Sigmoid colon (tissue), 7 donors: ENCODE results near the gene MAD1L1. TPM values are rescaled to one million over a fixed set of nuclear protein-coding genes. Genes with fewer than 3 reads are reported as not detected.

Experiments
- DNase-seq: peaks from one replicate; pipeline ENCODE4 v3.0.0-alpha.2; 2019
- H3K27ac ChIP-seq, 4 donors: fragments of 200-600 bp; sonication (generic); one replicate each; pipeline ENCODE4 v1.5.1; 2016 to 2019; ENCODE audit warnings: mild to moderate bottlenecking in 1 of 4
- H3K27me3 ChIP-seq, 3 donors: fragments of 200-600 bp; sonication (generic); one replicate each; pipeline ENCODE4 v1.5.1; 2019; ENCODE audit warnings: mild to moderate bottlenecking in 1 of 3
- H3K36me3 ChIP-seq, 4 donors: fragments of 200-600 bp; sonication (generic); one replicate each; pipeline ENCODE4 v1.5.1; 2016 to 2019
- H3K4me1 ChIP-seq, 4 donors: fragments of 200-600 bp; sonication (generic); one replicate each; pipeline ENCODE4 v1.5.1; 2017 to 2019
- H3K4me3 ChIP-seq, 4 donors: fragments of 200-600 bp; sonication (generic); one replicate each; pipeline ENCODE4 v1.5.1; 2017 to 2019; ENCODE audit warnings: mild to moderate bottlenecking in 2 of 4, moderate library complexity in 1 of 4
- H3K9me3 ChIP-seq, 4 donors: fragments of 200-600 bp in 3 of 4; sonication (generic) in 3 of 4; one replicate each; pipeline versions ENCODE4 v1.5.1 to v1.6.1; 2013 to 2019
- EP300 ChIP-seq, 4 donors: sonication (generic); formaldehyde crosslinking; IDR thresholded peaks; one replicate each; pipeline ENCODE4 v1.6.1; 2017; ENCODE audit warnings: antibody characterized with exemption in 4 of 4
- POLR2A ChIP-seq, 2 donors: fragments of 450-650 bp; IDR thresholded peaks; one replicate each; pipeline ENCODE4 v1.6.1; 2016; ENCODE audit warnings: antibody characterized with exemption in 2 of 2, mild to moderate bottlenecking in 2 of 2, moderate library complexity in 2 of 2
- POLR2AphosphoS5 ChIP-seq, 4 donors: sonication (generic); formaldehyde crosslinking; IDR thresholded peaks; one replicate each; pipeline ENCODE4 v1.6.1; 2017; ENCODE audit warnings: antibody characterized with exemption in 4 of 4
- WGBS, 2 donors: extraction: QIAGEN DNeasy Blood & Tissue Kit; methylation state at CpG; one replicate each; pipeline ENCODE4 v1.1.7; 2013; 5-methylcytosine and 5-hydroxymethylcytosine counted together
- intact Hi-C: fragments of 100-400 bp; cut with DNase I; formaldehyde crosslinking; loops from one replicate; pipeline ENCODE4 v1.15.1; 2023
- polyA plus RNA-seq, 3 donors: library from polyadenylated mRNA; stranded (reverse); fragments of 200-250 nt; gene quantifications; one replicate each; pipeline ENCODE4 v1.2.3, GENCODE V29; 2013
- total RNA-seq, 4 donors: library from RNA; depleted of rRNA; stranded (reverse); fragments of >200 nt; gene quantifications; one replicate each; pipeline ENCODE4 v1.1.0, GENCODE V29; 2016
- TF ChIP-seq, protein P1 (sequence below), 4 experiments: fragments of 450-650 bp in 3 of 4; fragments of 200-600 bp in 1 of 4; IDR thresholded peaks; one replicate each; pipeline ENCODE4 v1.5.1; 2016 to 2019; ENCODE audit warnings: antibody characterized with exemption in 4 of 4, mild to moderate bottlenecking in 3 of 4, moderate library complexity in 2 of 4
- donor health status: healthy with polysubstance abuse.
- donor health status: Bipolar disorder and iron deficiency.
- donor health status: healthy.

MAD1L1 gene
- total and polyA plus RNA-seq, 7 donors: 10.2 to 38.4 (median 20.6) TPM

DNA sequence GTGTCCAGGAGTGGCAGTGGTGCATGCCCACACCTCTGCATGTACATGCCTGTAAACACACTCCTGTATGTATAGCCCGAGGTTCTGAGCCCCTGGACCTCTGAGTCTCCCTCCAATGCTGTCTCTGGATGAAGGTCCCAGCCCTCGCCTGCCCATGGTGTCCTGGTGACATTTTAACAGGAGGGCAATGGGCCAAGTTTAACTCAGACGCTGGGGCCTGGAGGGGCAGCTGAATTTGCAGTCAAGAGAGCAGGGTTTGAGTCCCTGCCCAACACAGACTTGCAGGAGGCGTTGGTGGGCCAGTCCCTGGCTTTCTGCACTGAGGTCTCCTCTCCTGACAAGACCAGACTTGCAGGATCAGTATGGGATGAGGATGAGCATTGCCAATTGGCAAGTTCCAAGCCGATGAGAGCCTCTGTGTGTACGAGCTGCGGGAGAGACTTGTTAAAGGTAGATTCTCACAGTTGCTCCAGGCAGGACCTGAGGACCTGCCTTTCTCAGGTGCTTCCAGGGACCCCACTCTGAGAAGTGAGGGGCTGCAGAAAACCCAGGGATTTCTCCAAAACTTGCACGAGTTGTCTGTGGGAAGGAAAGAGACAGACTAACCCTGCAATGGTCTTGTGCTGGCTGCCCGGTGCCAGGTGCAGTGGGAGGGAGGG is 420.8 kb downstream of the MAD1L1 start:
- peak; percentile 42 for DNase-seq

DNA sequence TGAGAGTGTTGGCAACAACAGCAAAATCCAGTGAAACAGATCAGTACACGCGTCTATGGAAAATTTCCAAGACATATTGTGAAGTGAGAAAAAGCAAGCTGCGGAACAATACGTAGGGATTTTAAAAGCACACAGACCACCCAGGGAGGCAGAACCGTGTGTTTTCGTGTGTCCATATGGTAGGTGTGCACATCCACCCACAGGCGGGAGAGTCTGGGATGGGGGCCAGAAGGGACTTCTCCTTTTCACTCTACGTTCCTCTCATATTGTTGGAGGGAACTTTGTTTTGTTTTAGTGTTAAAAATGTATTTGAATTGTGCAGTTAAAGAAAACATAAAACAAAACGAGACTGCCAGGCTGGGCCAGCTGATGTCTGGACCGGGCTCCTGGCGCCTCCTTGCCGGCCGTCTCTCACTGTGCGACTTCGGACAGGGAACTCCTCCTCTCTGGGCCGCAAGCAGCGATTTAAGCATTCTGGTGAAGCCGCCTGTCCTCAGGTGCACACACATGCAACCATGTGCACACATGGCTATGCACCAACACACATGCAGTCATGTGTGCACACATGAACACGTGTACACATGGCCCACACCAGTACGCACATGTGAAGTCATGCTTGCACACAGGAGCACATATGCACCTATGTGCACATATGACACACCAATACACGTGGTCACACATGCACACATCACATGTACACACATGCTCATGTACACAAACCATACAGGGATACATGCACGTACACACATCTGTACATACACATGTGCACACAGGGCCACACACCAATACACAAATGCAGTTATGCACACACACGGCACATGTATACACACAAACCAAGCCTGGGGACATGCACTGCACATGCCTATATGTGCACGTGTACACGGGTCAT is 421.5 kb downstream of the MAD1L1 start:
- peak; percentile 35 for DNase-seq
- Histone ChIP-seq H3K9me3 (no peaks in the 10 kb centered on the region), H3K4me3 (peak overlapping the region in 1 of 4 donors; percentile 6), H3K4me1 (peaks cover 0 to 17% (median 10%) of the 10 kb centered on the region in 4 donors), H3K36me3 (no peaks in the 10 kb centered on the region), H3K27ac (no peak overlapping the region), H3K27me3 (peaks cover 0 to 4% (median 0%) of the 10 kb centered on the region in 3 donors)
- intact Hi-C loops: loop anchor here (10.0 kb wide), 1 partner anchor 394 kb away; no protein-coding TSS in a partner anchor
- WGBS, 2 donors: 68 to 76% methylated on average over 25 of the region's 25 CpGs
- TF ChIP-seq POLR2AphosphoS5 (IDR thresholded peaks at IDR 0.05) (no peak), EP300 (IDR thresholded peaks at IDR 0.05) (no peak), POLR2A (IDR thresholded peaks at IDR 0.05) (no peak)
- TF ChIP-seq, protein P1, sequence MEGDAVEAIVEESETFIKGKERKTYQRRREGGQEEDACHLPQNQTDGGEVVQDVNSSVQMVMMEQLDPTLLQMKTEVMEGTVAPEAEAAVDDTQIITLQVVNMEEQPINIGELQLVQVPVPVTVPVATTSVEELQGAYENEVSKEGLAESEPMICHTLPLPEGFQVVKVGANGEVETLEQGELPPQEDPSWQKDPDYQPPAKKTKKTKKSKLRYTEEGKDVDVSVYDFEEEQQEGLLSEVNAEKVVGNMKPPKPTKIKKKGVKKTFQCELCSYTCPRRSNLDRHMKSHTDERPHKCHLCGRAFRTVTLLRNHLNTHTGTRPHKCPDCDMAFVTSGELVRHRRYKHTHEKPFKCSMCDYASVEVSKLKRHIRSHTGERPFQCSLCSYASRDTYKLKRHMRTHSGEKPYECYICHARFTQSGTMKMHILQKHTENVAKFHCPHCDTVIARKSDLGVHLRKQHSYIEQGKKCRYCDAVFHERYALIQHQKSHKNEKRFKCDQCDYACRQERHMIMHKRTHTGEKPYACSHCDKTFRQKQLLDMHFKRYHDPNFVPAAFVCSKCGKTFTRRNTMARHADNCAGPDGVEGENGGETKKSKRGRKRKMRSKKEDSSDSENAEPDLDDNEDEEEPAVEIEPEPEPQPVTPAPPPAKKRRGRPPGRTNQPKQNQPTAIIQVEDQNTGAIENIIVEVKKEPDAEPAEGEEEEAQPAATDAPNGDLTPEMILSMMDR (IDR thresholded peaks at IDR 0.05): no peak

More for the DNA sequence above, 420.8 kb downstream of the MAD1L1 start:
- Histone ChIP-seq H3K4me1 (peaks cover 0 to 17% (median 10%) of the 10 kb centered on the region in 4 donors), H3K4me3 (no peak overlapping the region), H3K27me3 (peaks cover 0 to 4% (median 0%) of the 10 kb centered on the region in 3 donors), H3K36me3 (no peaks in the 10 kb centered on the region), H3K27ac (no peak overlapping the region), H3K9me3 (no peaks in the 10 kb centered on the region)
- 30 to 63% methylated on average over 9 of the region's 9 CpGs for WGBS, 2 donors
- TF ChIP-seq POLR2AphosphoS5 (IDR thresholded peaks at IDR 0.05): no peak
- no peak for TF ChIP-seq EP300 (IDR thresholded peaks at IDR 0.05)
- TF ChIP-seq, protein P1 (IDR thresholded peaks at IDR 0.05): no peak
- TF ChIP-seq POLR2A (IDR thresholded peaks at IDR 0.05): no peak
- intact Hi-C loops: loop anchor here (10.0 kb wide), 1 partner anchor 393 kb away; no protein-coding TSS in a partner anchor

DNA sequence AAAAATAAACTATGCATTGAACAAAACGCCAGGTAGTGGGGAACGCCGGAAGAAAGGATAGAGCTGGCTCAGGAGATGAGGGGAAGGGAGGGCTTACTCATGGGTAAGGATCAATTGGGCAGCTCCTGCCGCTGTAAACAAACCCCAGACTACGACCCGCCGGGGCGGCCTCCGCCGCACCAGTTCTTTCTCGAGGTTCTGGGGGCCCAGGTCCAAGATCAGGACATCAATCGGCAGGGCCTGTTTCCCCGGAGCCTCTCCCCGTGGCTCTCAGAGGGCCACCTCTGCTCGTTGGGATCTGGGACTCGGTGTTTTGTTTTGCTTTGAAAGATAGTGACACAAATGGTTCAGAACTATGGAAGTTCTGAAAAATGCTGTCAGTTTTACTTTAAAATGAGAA is 422.2 kb downstream of the MAD1L1 start:
- intact Hi-C loops: loop anchor here (10.0 kb wide), 1 partner anchor 394 kb away; no protein-coding TSS in a partner anchor
- WGBS, 2 donors: 77 to 79% methylated on average over 16 of the region's 16 CpGs
- TF ChIP-seq POLR2AphosphoS5 (IDR thresholded peaks at IDR 0.05): no peak
- TF ChIP-seq, protein P1 (IDR thresholded peaks at IDR 0.05): no peak
- TF ChIP-seq POLR2A (IDR thresholded peaks at IDR 0.05): no peak
- no peak for TF ChIP-seq EP300 (IDR thresholded peaks at IDR 0.05)
- peak; percentile 46 for DNase-seq
- Histone ChIP-seq H3K36me3 (no peaks in the 10 kb centered on the region), H3K4me1 (peaks cover 0 to 17% (median 10%) of the 10 kb centered on the region in 4 donors), H3K9me3 (no peaks in the 10 kb centered on the region), H3K27me3 (no peaks in the 10 kb centered on the region), H3K27ac (no peak overlapping the region), H3K4me3 (no peak overlapping the region)

DNA sequence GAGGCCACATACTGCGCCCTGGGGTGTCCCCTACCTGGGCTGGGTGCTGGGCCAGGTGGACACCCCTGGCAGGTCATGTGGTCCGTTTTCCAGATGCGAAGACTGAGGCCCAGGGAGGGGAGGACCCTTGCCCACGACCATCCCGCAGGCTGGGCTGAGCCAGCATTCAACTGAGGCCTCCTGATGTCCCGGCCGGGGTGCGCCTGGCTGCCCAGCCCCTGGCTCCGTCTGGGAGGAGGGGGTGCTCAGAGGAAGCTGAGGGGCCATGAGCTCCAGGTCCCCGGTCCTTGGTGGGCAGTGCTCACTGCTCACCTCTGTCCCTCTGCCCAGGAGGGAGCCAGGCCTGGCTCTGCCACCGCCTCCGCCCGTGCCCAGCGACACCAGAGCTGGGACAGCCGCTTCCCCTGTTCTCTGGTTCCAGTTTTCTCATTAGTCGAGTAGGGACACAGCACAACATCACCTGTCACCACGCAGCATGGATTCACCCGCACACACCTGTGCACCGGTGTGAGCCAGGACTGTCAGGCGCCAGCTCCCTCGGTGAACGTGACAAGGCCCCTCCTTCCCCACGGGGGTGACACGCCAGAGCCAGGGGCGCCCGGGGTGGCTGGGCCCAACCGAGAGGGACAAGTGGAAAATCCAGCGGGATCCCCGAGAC is 423.0 kb downstream of the MAD1L1 start:
- TF ChIP-seq POLR2A (IDR thresholded peaks at IDR 0.05): no peak
- TF ChIP-seq EP300 (IDR thresholded peaks at IDR 0.05): no peak
- TF ChIP-seq, protein P1 (IDR thresholded peaks at IDR 0.05): no peak
- TF ChIP-seq POLR2AphosphoS5 (IDR thresholded peaks at IDR 0.05): no peak
- H3K4me3 ChIP-seq: no peak overlapping the region
- intact Hi-C loops: loop anchor here (10.0 kb wide), 1 partner anchor 395 kb away; no protein-coding TSS in a partner anchor
- H3K4me1 ChIP-seq: peaks cover 0 to 17% (median 10%) of the 10 kb centered on the region in 4 donors
- H3K27me3 ChIP-seq: no peaks in the 10 kb centered on the region
- DNase-seq: peak; percentile 53
- no peak overlapping the region for H3K27ac ChIP-seq
- WGBS, 2 donors: 91 to 93% methylated on average over 29 of the region's 29 CpGs
- H3K9me3 ChIP-seq: no peaks in the 10 kb centered on the region
- no peaks in the 10 kb centered on the region for H3K36me3 ChIP-seq
